ACC112 (cell line): ENCODE data around the gene AFF1.
"Not testable (repeated sequence)": the region's sequence is repeated elsewhere in the genome, so short reads cannot be mapped to it uniquely, and the experiment has no call there.

Experiments used
- H2AFZ ChIP-seq: fragments of 200-600 bp; sonication (generic); one replicate; pipeline ENCODE4 v1.6.0; 2017; ENCODE audit warnings: antibody characterized with exemption, low read length; ENCODE audit not compliant: unreplicated experiment
- H3K27ac ChIP-seq: fragments of 200-600 bp; sonication (generic); 2 replicates; pipeline ENCODE4 v1.5.1; 2014; ENCODE audit warnings: low read depth, mild to moderate bottlenecking, antibody characterized with exemption, low read length, moderate library complexity
- H3K27me3 ChIP-seq: fragments of 200-600 bp; sonication (generic); 2 replicates; pipeline ENCODE4 v1.6.1; 2014; ENCODE audit warnings: mild to moderate bottlenecking, antibody characterized with exemption, low read length, moderate library complexity, mixed read lengths; ENCODE audit not compliant: insufficient read depth
- H3K36me3 ChIP-seq: fragments of 200-600 bp; sonication (generic); 2 replicates; pipeline ENCODE4 v1.6.1; 2016; ENCODE audit warnings: mild to moderate bottlenecking, antibody characterized with exemption, low read length, moderate library complexity, mixed read lengths; ENCODE audit not compliant: insufficient read depth
- H3K4me1 ChIP-seq: fragments of 200-600 bp; sonication (generic); one replicate; pipeline ENCODE4 v1.6.1; 2016; ENCODE audit warnings: low read length, mixed read lengths; ENCODE audit not compliant: insufficient read depth, unreplicated experiment, control insufficient read depth
- H3K4me3 ChIP-seq: fragments of 200-600 bp; sonication (generic); 2 replicates; pipeline ENCODE4 v1.5.1; 2014; ENCODE audit warnings: mild to moderate bottlenecking, low read depth, low read length
- H3K79me2 ChIP-seq: fragments of 200-600 bp; sonication (generic); one replicate; pipeline ENCODE4 v1.6.0; 2016; ENCODE audit warnings: low read length; ENCODE audit not compliant: control insufficient read depth, unreplicated experiment, insufficient read depth

AFF1 gene

DNA sequence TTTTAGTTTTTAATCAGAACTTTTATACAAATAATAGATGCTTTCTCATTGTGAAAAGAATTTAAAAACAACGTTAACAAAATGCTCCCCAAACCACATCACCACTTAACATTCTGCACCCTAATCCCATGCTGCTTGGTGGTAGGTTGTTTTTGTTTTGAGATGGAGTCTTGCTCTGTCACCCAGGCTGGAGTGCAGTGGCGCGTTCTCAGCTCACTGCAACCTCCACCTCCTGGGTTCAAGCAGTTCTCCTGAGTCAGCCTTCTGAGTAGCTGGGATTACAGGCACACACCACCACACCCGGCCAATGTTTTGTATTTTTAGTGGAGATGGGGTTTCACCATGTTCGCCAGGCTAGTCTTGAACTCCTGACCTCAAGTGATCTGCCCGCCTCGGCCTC is 102.4 kb downstream of the AFF1 start:
- H3K4me3 ChIP-seq, H3K36me3 ChIP-seq, H2AFZ ChIP-seq, H3K27ac ChIP-seq, H3K27me3 ChIP-seq: not testable (repeated sequence)
- Histone ChIP-seq H3K4me1 (peaks cover 62% of the 10 kb centered on the region), H3K79me2 (peaks cover 86% of the 10 kb centered on the region)

GRCh38 chr4:87037671-87038334 is 103.0 kb downstream of the AFF1 start:
- no peak overlapping the region for H2AFZ ChIP-seq
- no peaks in the 10 kb centered on the region for H3K36me3 ChIP-seq
- peak overlapping the region; percentile 74 for H3K27ac ChIP-seq
- H3K4me1 ChIP-seq, result peaks cover 56% of the 10 kb centered on the region
- H3K79me2 ChIP-seq, result peaks cover 86% of the 10 kb centered on the region
- H3K27me3 ChIP-seq, result no peaks in the 10 kb centered on the region
- no peak overlapping the region for H3K4me3 ChIP-seq

DNA sequence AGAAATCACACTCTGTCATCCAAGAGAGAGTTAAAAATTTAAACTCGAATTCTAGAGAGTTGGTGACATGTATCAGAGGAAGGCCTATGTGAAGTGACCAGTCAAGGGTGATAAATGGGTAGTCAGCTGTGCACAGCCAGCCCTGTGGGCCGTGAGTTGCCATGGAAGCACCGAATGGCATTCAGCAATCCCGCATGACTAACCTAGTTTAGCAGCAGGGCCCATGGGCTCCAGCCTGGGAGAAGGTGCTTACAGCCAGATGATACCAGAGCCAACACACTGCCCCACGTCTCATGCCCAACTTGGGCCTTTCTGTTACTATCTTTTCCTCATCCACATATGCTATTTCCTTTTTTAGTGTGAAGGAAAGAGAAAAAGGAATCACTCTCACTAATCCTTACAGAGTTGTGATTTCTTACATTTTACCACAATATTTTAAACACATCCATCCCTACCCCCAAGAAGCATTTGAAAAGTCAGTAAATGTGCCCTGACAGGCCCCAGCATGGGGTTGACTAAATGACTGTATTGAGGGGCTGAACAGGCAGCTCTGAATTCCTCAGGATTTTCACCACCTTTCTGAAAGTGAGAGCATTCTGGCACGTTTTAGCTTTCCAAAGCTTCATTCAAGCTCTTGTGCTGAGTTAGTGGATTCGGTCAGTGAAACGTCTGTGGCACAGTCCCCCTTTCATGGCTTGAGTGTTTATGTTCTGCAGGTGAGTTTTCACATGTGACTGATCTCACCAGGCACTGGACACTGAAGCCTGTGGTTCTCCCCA is 104.2 kb downstream of the AFF1 start:
- H3K4me1 ChIP-seq, result peaks cover 44% of the 10 kb centered on the region

DNA sequence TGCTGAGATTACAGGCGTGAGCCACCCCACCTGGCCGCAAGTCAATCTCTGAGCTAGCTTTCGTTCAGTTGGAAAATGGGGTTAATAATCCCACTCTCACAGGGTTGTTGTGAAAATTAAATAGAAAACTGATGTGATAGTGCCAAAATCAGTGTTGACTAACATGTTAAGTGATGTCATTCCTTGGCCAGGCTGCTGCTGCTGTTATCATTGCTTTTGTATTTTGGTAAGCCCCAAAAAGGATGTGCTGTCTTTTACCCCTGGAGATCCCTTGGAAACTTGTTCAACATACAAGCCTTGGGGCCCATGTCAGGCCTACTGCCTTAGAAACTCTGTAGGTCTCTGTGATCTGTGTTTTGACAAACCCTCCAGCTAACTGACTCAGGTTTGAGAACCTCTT is 106.3 kb downstream of the AFF1 start:
- Histone ChIP-seq H2AFZ (no peak overlapping the region), H3K27me3 (no peaks in the 10 kb centered on the region), H3K36me3 (no peaks in the 10 kb centered on the region), H3K79me2 (peaks cover 86% of the 10 kb centered on the region), H3K4me1 (peaks cover 49% of the 10 kb centered on the region), H3K27ac (peak overlapping the region; percentile 9; the same call in 1 of the 2 replicates), H3K4me3 (no peak overlapping the region)

More for the DNA sequence above, 104.2 kb downstream of the AFF1 start:
- no peak overlapping the region for H3K4me3 ChIP-seq
- H3K27me3 ChIP-seq, result no peaks in the 10 kb centered on the region
- H2AFZ ChIP-seq, result no peak overlapping the region
- peaks cover 84% of the 10 kb centered on the region for H3K79me2 ChIP-seq
- no peaks in the 10 kb centered on the region for H3K36me3 ChIP-seq
- peak overlapping the region; percentile 74 for H3K27ac ChIP-seq

GRCh38 chr4:87042221-87042620 is 107.4 kb downstream of the AFF1 start:
- Histone ChIP-seq H3K79me2 (peaks cover 83% of the 10 kb centered on the region), H3K4me1 (peaks cover 42% of the 10 kb centered on the region), H3K27me3 (no peaks in the 10 kb centered on the region), H3K4me3 (no peak overlapping the region), H2AFZ (no peak overlapping the region), H3K36me3 (peaks cover 11% of the 10 kb centered on the region; the same call in 1 of the 2 replicates), H3K27ac (no peak overlapping the region)

GRCh38 chr4:87042986-87043820 is 108.4 kb downstream of the AFF1 start:
- no peaks in the 10 kb centered on the region for H3K27me3 ChIP-seq
- peaks cover 17% of the 10 kb centered on the region for H3K36me3 ChIP-seq
- no peak overlapping the region for H2AFZ ChIP-seq
- H3K27ac ChIP-seq, result no peak overlapping the region
- no peak overlapping the region for H3K4me3 ChIP-seq
- peaks cover 75% of the 10 kb centered on the region for H3K79me2 ChIP-seq
- H3K4me1 ChIP-seq, result peaks cover 33% of the 10 kb centered on the region

DNA sequence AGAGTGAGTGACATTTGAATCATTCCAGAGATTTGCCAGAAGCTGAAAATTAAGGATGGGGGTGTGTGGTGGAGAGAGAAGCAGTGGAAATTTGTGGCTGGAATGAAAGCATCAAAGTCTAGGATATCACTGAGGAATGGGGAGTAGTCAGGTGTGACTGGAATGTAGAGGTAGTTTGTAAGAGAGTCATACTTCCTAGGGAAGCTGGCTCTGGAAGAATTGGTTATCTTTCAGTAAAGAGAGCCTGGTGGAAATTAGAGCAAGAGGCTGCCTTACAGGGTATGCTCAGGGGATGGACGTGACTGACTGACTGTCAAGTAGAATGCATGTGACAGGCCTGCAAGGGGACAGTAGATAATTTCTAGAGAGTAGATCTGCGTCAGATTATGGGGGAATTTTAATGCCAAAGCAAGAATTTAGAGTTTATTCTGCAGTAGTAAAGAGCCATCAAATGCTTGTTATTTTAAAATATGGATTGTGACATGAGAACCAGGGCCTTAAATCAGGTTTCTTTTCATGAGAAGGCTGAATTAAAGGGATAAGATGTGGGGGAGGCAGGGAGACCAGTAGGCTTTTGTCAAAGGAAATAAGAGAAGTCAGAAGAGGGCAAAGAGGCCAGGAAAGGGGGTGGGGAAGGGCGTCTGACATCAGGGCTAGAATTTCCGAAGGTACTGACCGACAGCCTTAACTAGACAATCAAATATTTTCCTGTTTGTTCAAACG is 109.9 kb downstream of the AFF1 start:
- peaks cover 68% of the 10 kb centered on the region for H3K79me2 ChIP-seq
- peaks cover 27% of the 10 kb centered on the region for H3K36me3 ChIP-seq

DNA sequence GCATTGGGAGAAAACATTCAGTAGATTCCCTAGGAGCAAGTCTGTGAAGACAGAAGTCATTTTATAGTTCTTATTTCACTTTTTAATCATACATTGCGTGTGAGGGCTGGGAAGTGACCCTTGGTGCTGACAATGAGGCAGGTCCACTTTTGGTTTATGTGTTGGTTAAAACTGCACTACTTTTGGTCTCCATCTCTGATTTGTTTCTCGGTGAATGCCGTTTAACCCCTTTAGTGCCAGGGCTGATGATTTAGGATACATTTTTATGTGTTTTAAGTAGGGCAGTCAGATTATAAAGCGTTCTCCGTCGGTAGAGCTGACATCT is 110.4 kb downstream of the AFF1 start:
- Histone ChIP-seq H3K4me3 (peak overlapping the region; percentile 28), H3K79me2 (peaks cover 65% of the 10 kb centered on the region), H3K27ac (0 out of 2 replicates have a peak overlapping the region, but pooled peaks have one; percentile 5), H3K36me3 (peaks cover 27% of the 10 kb centered on the region), H3K4me1 (peaks cover 23% of the 10 kb centered on the region), H3K27me3 (no peaks in the 10 kb centered on the region), H2AFZ (no peak overlapping the region)

More for the DNA sequence above, 109.9 kb downstream of the AFF1 start:
- Histone ChIP-seq H3K4me3 (peak overlapping the region; percentile 28), H2AFZ (no peak overlapping the region), H3K4me1 (peaks cover 21% of the 10 kb centered on the region), H3K27ac (0 out of 2 replicates have a peak overlapping the region, but pooled peaks have one; percentile 5), H3K27me3 (no peaks in the 10 kb centered on the region)

DNA sequence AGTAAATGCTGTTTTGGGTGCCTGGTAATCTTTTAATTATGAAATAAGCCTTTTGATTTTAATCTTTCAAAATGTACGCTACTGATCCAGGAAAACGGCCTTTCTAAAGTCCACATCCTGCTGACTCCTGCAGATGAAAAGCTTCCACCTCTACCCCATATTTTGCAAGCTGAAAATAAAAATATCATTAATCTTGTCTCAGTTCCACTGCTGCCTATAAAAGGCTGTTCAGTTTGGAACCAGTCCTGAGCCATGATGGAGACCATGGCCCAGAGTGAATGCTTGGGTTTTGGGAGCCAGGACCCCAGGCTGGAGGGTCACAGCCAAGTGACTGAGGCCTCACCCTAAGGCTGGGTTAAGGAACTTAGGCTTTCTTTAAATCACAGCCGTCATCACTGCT is 110.8 kb downstream of the AFF1 start:
- no peak overlapping the region for H3K27ac ChIP-seq
- H3K79me2 ChIP-seq, result peaks cover 62% of the 10 kb centered on the region

DNA sequence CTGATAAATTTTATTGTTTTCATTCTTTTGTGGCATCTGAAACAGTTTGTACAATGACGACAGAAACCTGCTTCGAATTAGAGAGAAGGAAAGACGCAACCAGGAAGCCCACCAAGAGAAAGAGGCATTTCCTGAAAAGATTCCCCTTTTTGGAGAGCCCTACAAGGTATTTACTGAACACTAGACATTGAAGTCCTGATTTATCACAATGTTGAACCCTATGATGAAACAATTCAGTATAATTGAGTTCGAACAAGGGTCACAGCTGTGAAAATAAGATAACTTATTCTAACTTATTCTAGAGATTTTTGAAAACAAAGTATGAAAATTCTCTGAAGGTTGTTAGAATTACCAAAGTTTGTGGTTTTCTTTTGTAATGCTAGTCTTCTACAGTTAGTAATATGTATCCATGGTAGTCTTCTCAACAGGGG is 111.3 kb downstream of the AFF1 start:
- Histone ChIP-seq H3K4me1 (peaks cover 30% of the 10 kb centered on the region), H3K79me2 (peaks cover 60% of the 10 kb centered on the region), H2AFZ (no peak overlapping the region), H3K4me3 (no peak overlapping the region), H3K27me3 (no peaks in the 10 kb centered on the region), H3K36me3 (peaks cover 27% of the 10 kb centered on the region), H3K27ac (no peak overlapping the region)

More for the DNA sequence above, 110.8 kb downstream of the AFF1 start:
- H3K4me1 ChIP-seq, result peaks cover 27% of the 10 kb centered on the region
- H2AFZ ChIP-seq, result no peak overlapping the region
- no peak overlapping the region for H3K4me3 ChIP-seq
- no peaks in the 10 kb centered on the region for H3K27me3 ChIP-seq
- H3K36me3 ChIP-seq, result peaks cover 27% of the 10 kb centered on the region
